K562 (cell line): ENCODE measurements around the gene USP49. TPM values are rescaled to one million over a fixed set of nuclear protein-coding genes. Genes with fewer than 3 reads are reported as not detected.

Source experiments
- ARNT ChIP-seq, 2 experiments: fragments of 450-650 bp; IDR thresholded peaks; 2 replicates each; pipeline ENCODE4 v1.6.1; 2016; ENCODE audit warnings: mild to moderate bottlenecking in 1 of 2
- BACH1 ChIP-seq: fragments of 200-800 bp; sonication (Bioruptor generic); IDR thresholded peaks from 2 replicates; pipeline ENCODE4 v1.6.1; 2016; ENCODE audit warnings: missing genetic modification characterization, missing compliant biosample characterization
- BRD4 ChIP-seq: fragments of 200-600 bp; sonication (generic); IDR thresholded peaks from 2 replicates; pipeline ENCODE4 v1.6.1; 2017; ENCODE audit warnings: inconsistent platforms
- CHAMP1 ChIP-seq: fragments of 450-650 bp; IDR thresholded peaks from 2 replicates; pipeline ENCODE4 v1.6.1; 2016; ENCODE audit warnings: mild to moderate bottlenecking
- CHD4 ChIP-seq: fragments of 200-600 bp; sonication (generic); IDR thresholded peaks from 3 replicates; pipeline ENCODE4 v1.6.1; 2012; ENCODE audit warnings: low read depth, mild to moderate bottlenecking, mixed read lengths, low read length, inconsistent platforms; ENCODE audit not compliant: insufficient read depth, insufficient replicate concordance, poor library complexity, severe bottlenecking
- EP400 ChIP-seq: fragments of 450-650 bp; IDR thresholded peaks from 2 replicates; pipeline ENCODE4 v1.6.1; 2017; ENCODE audit warnings: antibody characterized with exemption, mild to moderate bottlenecking, moderate library complexity
- HNRNPL ChIP-seq: fragments of 200-400 bp; formaldehyde crosslinking; IDR thresholded peaks from 2 replicates; pipeline ENCODE4 v1.6.1; 2017; ENCODE audit warnings: low read depth, mild to moderate bottlenecking, low read length
- MBD2 ChIP-seq: sonication (generic); IDR thresholded peaks from 2 replicates; pipeline ENCODE4 v1.6.1; 2016; ENCODE audit warnings: low read depth, borderline replicate concordance
- POLR2AphosphoS2 ChIP-seq: IDR thresholded peaks from 2 replicates; pipeline ENCODE4 v1.6.1; 2012; ENCODE audit warnings: low read length, improper control_type of control experiment
- POLR2G ChIP-seq: fragments of 200-400 bp; formaldehyde crosslinking; IDR thresholded peaks from 2 replicates; pipeline ENCODE4 v1.6.1; 2017; ENCODE audit warnings: low read depth, mild to moderate bottlenecking, antibody characterized with exemption, low read length, moderate library complexity
- SIN3A ChIP-seq, 2 experiments: fragments of 150-350 bp in 1 of 2; IDR thresholded peaks; 2 replicates each; pipeline ENCODE4 v1.6.1; 2011 to 2016; ENCODE audit warnings: borderline replicate concordance in 2 of 2, low read depth in 2 of 2, low read length in 2 of 2, mild to moderate bottlenecking in 2 of 2, moderate library complexity in 2 of 2; ENCODE audit not compliant: control insufficient read depth in 1 of 2
- SP1 ChIP-seq: sonication (generic); formaldehyde crosslinking; IDR thresholded peaks from 2 replicates; pipeline ENCODE4 v1.8.1; 2022; ENCODE audit warnings: mild to moderate bottlenecking, missing genetic modification reagents
- ZNF121 ChIP-seq: sonication (generic); formaldehyde crosslinking; conservative IDR thresholded peaks from 2 replicates; pipeline ENCODE4 v1.8.0; 2022; ENCODE audit warnings: missing genetic modification reagents
- ZNF431 ChIP-seq: sonication (generic); formaldehyde crosslinking; IDR thresholded peaks from 2 replicates; pipeline ENCODE4 v1.8.0; 2022; ENCODE audit warnings: mild to moderate bottlenecking, missing genetic modification reagents
- ZNF75A ChIP-seq: fragments of 450-650 bp; formaldehyde crosslinking; IDR thresholded peaks from 2 replicates; pipeline ENCODE4 v1.4.0; 2020; ENCODE audit warnings: mild to moderate bottlenecking
- polyA plus RNA-seq, 8 experiments: library from polyadenylated mRNA; depleted of rRNA in 4 of 8; stranded (reverse) in 5 of 8; unstranded in 3 of 8; fragments of >200 nt; fragmentation: Nextera tagmentation in 2 of 8; fragmentation: Illumina TruSeq in 1 of 8; extraction: Ambion mirVana in 2 of 8; extraction: Trizol in 1 of 8; gene quantifications; 2 replicates each; pipeline versions ENCODE4 v1.2.1 to v1.2.3, GENCODE V29; 2011 to 2014; ENCODE audit warnings: inconsistent platforms in 1 of 8, missing spikeins in 1 of 8
- total RNA-seq, 7 experiments: library from RNA; depleted of rRNA in 6 of 7; stranded (reverse); fragments of >200 nt in 6 of 7; fragmentation: Illumina TruSeq in 2 of 7; extraction: Trizol in 2 of 7; gene quantifications; 2 replicates each; pipeline versions ENCODE4 v1.2.1 to v1.2.3, GENCODE V29; 2011 to 2021; ENCODE audit warnings: low replicate concordance in 1 of 7
- TF ChIP-seq, protein P1 (sequence below): fragments of 450-650 bp; IDR thresholded peaks from 2 replicates; pipeline ENCODE4 v1.6.1; 2018; ENCODE audit not compliant: partially characterized antibody
- TF ChIP-seq, protein P2 (sequence below): fragments of 450-650 bp; formaldehyde crosslinking; IDR thresholded peaks from 2 replicates; pipeline ENCODE4 v1.4.0; 2020; ENCODE audit warnings: mild to moderate bottlenecking, mixed read lengths
- TF ChIP-seq, protein P3 (sequence below): sonication (generic); formaldehyde crosslinking; IDR thresholded peaks from 2 replicates; pipeline ENCODE4 v1.8.0; 2023; ENCODE audit warnings: mild to moderate bottlenecking, missing genetic modification reagents

USP49 gene
- total and polyA plus RNA-seq, 9 of the 15 experiments (the other 6 are each of a cell fraction or from before 2014, with no cell fraction given) = 1.0 to 9.9 (median 6.5) TPM

DNA sequence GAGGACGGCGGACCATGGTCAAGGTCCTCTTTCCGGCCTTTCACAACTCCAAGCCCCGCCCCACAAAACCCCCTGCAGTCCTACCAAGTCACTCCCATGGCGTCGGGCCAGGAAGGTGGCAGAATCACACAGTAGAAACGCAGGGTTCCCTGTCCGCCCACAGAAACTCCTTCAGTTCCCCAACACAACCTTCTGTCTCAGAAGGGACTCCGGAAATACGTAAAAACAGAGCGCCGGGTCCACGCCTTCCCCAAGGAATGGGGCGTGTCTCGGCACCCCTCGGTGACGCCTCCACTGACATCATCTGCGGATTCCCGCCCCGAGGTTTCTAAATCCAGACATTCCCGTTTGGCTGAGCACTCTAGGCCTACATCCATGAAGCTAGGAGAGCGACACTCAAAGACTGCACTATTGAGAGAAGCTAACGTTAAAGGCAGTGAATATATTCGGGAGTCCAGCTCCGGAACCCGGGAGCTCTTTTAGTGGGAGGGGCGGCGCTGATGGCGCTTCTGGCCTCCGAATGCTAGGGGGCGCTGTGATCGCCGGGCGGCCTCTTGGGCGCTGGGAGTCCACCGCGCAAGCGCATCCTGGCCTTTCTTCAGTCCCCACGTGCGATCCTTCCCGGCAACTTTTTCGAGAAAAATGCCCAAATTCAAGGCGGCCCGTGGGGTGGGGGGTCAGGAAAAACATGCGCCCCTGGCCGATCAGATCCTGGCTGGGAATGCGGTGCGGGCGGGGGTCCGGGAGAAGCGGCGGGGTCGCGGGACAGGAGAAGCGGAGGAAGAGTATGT is 25.9 kb upstream of the USP49 start, which contains the start of the genes BYSL and MED20 (continued):
- TF ChIP-seq, protein P1, sequence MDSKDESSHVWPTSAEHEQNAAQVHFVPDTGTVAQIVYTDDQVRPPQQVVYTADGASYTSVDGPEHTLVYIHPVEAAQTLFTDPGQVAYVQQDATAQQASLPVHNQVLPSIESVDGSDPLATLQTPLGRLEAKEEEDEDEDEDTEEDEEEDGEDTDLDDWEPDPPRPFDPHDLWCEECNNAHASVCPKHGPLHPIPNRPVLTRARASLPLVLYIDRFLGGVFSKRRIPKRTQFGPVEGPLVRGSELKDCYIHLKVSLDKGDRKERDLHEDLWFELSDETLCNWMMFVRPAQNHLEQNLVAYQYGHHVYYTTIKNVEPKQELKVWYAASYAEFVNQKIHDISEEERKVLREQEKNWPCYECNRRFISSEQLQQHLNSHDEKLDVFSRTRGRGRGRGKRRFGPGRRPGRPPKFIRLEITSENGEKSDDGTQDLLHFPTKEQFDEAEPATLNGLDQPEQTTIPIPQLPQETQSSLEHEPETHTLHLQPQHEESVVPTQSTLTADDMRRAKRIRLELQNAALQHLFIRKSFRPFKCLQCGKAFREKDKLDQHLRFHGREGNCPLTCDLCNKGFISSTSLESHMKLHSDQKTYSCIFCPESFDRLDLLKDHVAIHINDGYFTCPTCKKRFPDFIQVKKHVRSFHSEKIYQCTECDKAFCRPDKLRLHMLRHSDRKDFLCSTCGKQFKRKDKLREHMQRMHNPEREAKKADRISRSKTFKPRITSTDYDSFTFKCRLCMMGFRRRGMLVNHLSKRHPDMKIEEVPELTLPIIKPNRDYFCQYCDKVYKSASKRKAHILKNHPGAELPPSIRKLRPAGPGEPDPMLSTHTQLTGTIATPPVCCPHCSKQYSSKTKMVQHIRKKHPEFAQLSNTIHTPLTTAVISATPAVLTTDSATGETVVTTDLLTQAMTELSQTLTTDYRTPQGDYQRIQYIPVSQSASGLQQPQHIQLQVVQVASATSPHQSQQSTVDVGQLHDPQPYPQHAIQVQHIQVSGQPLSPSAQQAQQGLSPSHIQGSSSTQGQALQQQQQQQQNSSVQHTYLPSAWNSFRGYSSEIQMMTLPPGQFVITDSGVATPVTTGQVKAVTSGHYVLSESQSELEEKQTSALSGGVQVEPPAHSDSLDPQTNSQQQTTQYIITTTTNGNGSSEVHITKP = no peak
- TF ChIP-seq POLR2G = peak; percentile 82
- no peak for TF ChIP-seq CHD4
- TF ChIP-seq, protein P2, sequence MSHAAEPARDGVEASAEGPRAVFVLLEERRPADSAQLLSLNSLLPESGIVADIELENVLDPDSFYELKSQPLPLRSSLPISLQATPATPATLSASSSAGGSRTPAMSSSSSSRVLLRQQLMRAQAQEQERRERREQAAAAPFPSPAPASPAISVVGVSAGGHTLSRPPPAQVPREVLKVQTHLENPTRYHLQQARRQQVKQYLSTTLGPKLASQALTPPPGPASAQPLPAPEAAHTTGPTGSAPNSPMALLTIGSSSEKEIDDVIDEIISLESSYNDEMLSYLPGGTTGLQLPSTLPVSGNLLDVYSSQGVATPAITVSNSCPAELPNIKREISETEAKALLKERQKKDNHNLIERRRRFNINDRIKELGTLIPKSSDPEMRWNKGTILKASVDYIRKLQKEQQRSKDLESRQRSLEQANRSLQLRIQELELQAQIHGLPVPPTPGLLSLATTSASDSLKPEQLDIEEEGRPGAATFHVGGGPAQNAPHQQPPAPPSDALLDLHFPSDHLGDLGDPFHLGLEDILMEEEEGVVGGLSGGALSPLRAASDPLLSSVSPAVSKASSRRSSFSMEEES = no peak
- peak; percentile 99 for TF ChIP-seq EP400
- no peak for TF ChIP-seq HNRNPL
- TF ChIP-seq ZNF431 = no peak; the same call in 1 of the 2 replicates
- no peak for TF ChIP-seq BACH1
- no peak; a peak in 1 of 4 replicates for TF ChIP-seq ARNT (IDR thresholded peaks at IDR 0.05)
- peak; percentile 90 to 95 for TF ChIP-seq SIN3A (IDR thresholded peaks at IDR 0.05; ENCODE audit: borderline replicate concordance in 2 of 2, control insufficient read depth in 1 of 2, low read depth in 2 of 2, low read length in 2 of 2)
- no peak for TF ChIP-seq ZNF121 (CRISPR knock-in tag)
- TF ChIP-seq, protein P3, sequence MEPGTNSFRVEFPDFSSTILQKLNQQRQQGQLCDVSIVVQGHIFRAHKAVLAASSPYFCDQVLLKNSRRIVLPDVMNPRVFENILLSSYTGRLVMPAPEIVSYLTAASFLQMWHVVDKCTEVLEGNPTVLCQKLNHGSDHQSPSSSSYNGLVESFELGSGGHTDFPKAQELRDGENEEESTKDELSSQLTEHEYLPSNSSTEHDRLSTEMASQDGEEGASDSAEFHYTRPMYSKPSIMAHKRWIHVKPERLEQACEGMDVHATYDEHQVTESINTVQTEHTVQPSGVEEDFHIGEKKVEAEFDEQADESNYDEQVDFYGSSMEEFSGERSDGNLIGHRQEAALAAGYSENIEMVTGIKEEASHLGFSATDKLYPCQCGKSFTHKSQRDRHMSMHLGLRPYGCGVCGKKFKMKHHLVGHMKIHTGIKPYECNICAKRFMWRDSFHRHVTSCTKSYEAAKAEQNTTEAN = no peak
- peak; percentile 100 for TF ChIP-seq SP1 (CRISPR knock-in tag)
- TF ChIP-seq POLR2AphosphoS2 = no peak
- peak; percentile 88 for TF ChIP-seq MBD2
- TF ChIP-seq CHAMP1 = peak; percentile 45; the same call in 1 of the 2 replicates
- TF ChIP-seq ZNF75A = no peak
- peak; percentile 77; the same call in 1 of the 2 replicates for TF ChIP-seq BRD4
